Sigmoid colon (tissue), 4 donors: ENCODE results near the gene DNAH14.

Experiments used
- EP300 ChIP-seq, 4 donors: sonication (generic); formaldehyde crosslinking; IDR thresholded peaks; one replicate each; pipeline ENCODE4 v1.6.1; 2017; ENCODE audit warnings: antibody characterized with exemption in 4 of 4
- POLR2AphosphoS5 ChIP-seq, 4 donors: sonication (generic); formaldehyde crosslinking; IDR thresholded peaks; one replicate each; pipeline ENCODE4 v1.6.1; 2017; ENCODE audit warnings: antibody characterized with exemption in 4 of 4
- TF ChIP-seq, protein P1 (sequence below), 4 experiments: fragments of 450-650 bp in 3 of 4; fragments of 200-600 bp in 1 of 4; IDR thresholded peaks; one replicate each; pipeline ENCODE4 v1.5.1; 2016 to 2019; ENCODE audit warnings: antibody characterized with exemption in 4 of 4, mild to moderate bottlenecking in 3 of 4, moderate library complexity in 2 of 4

DNA sequence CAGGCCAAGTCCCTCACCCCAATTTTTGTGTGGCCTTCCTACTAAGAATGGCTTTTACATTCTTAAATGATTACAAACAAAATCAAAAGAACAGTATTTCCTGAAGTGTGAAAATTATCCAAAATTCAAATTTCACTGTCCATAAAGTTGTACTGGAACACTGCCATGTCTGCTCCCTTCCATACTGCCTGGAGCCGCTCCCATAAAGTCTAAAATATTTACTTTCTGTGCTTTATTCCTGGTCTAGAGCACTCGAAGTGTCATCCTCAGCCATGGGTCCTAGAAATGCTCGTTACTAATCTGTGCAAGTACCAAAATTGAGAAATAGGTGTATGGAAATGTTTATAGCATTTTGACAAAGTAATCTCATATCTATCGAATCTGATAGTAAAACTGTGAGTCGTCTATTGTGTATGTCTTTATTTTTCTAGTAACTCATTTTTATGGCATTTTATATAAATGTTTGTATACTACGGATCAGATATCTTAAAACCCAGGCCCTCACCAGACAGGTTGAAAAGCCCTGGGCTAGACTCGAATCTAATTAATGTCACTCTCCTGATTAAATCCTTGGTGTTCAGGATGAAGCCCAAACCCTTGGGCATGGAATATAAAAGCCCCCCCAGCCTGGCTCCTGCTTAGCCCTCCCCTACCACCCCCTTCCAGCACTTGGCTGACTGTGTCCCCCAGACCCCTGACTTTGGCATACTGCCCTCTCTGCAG is 493.5 kb downstream of the DNAH14 start:
- TF ChIP-seq EP300 (IDR thresholded peaks at IDR 0.05) (no peak), POLR2AphosphoS5 (IDR thresholded peaks at IDR 0.05) (no peak)
- TF ChIP-seq, protein P1, sequence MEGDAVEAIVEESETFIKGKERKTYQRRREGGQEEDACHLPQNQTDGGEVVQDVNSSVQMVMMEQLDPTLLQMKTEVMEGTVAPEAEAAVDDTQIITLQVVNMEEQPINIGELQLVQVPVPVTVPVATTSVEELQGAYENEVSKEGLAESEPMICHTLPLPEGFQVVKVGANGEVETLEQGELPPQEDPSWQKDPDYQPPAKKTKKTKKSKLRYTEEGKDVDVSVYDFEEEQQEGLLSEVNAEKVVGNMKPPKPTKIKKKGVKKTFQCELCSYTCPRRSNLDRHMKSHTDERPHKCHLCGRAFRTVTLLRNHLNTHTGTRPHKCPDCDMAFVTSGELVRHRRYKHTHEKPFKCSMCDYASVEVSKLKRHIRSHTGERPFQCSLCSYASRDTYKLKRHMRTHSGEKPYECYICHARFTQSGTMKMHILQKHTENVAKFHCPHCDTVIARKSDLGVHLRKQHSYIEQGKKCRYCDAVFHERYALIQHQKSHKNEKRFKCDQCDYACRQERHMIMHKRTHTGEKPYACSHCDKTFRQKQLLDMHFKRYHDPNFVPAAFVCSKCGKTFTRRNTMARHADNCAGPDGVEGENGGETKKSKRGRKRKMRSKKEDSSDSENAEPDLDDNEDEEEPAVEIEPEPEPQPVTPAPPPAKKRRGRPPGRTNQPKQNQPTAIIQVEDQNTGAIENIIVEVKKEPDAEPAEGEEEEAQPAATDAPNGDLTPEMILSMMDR (IDR thresholded peaks at IDR 0.05): no peak
